HG03520 (cell line): ENCODE results near the gene SYK.
A peak's percentile ranks its signal among the peaks of the same experiment; 100 is the strongest.

ENCODE experiments used
- ATAC-seq: cut with Tn5 transposase; IDR thresholded peaks from one replicate; pipeline ENCODE4 v1.9.1; 2021; ENCODE audit warnings: mild to moderate bottlenecking, moderate library complexity; ENCODE audit not compliant: unreplicated experiment

Gene SYK

GRCh38 chr9:90821697-90822096 is 20.1 kb downstream of the SYK start:
- ATAC-seq: no peak

GRCh38 chr9:90822866-90823265 is 21.2 kb downstream of the SYK start:
- no peak for ATAC-seq

GRCh38 chr9:90825586-90825985 is 24.0 kb downstream of the SYK start:
- no peak for ATAC-seq

- no peak for ATAC-seq
Measured at GRCh38 chr9:90826326-90827020, 24.9 kb downstream of the SYK start.

GRCh38 chr9:90827181-90827871 is 25.7 kb downstream of the SYK start:
- ATAC-seq: peak; percentile 42

- ATAC-seq: no peak
Measured at GRCh38 chr9:90830051-90830450, 28.4 kb downstream of the SYK start.

GRCh38 chr9:90830977-90831376 is 29.4 kb downstream of the SYK start:
- no peak for ATAC-seq

GRCh38 chr9:90832261-90832660 is 30.6 kb downstream of the SYK start:
- ATAC-seq: no peak

- ATAC-seq: no peak
Measured at GRCh38 chr9:90834828-90835595, 33.4 kb downstream of the SYK start.

GRCh38 chr9:90836411-90837080 is 34.9 kb downstream of the SYK start:
- ATAC-seq: no peak

- no peak for ATAC-seq
Measured at GRCh38 chr9:90838098-90838497, 36.5 kb downstream of the SYK start.

- ATAC-seq: no peak
Measured at GRCh38 chr9:90838581-90839154, 37.0 kb downstream of the SYK start.

- no peak for ATAC-seq
Measured at GRCh38 chr9:90839183-90839728, 37.6 kb downstream of the SYK start.

- no peak for ATAC-seq
Measured at GRCh38 chr9:90840696-90841095, 39.1 kb downstream of the SYK start.

- ATAC-seq: no peak
Measured at GRCh38 chr9:90841213-90841612, 39.6 kb downstream of the SYK start.

GRCh38 chr9:90841615-90842014 is 40.0 kb downstream of the SYK start:
- no peak for ATAC-seq

- ATAC-seq: no peak
Measured at GRCh38 chr9:90842176-90842777, 40.7 kb downstream of the SYK start.

- no peak for ATAC-seq
Measured at GRCh38 chr9:90842996-90843395, 41.4 kb downstream of the SYK start.

- no peak for ATAC-seq
Measured at GRCh38 chr9:90843525-90843924, 41.9 kb downstream of the SYK start.

- no peak for ATAC-seq
Measured at GRCh38 chr9:90844326-90844725, 42.7 kb downstream of the SYK start.
